ENCODE measurements around the gene NSF. TPM values are rescaled to one million over a fixed set of nuclear protein-coding genes. Genes with fewer than 3 reads are reported as not detected.

NSF gene
- total RNA-seq, 1 experiment from 2014 or later, result 56.5 TPM

DNA sequence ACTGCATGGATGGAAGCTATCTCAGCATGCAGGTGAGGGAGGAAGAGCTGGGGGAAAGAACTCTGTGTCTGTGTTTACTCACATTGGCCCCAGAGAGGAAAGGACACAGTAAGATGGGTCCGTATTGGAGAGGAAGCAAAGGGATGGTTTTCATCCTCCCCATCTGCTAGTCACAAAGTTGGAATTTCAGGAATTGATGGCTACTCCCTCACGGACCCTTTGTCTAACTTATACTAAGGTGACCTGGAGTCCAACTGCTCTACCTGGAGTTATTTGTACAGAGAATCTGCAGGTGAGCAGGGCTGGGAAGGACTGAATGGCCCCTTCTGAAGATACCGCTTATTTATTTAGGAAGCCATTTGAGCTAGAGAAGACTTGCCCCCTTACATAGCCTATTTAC, 172.9 kb downstream of the NSF start:
- POLR2A ChIA-PET, result no interaction called here
- Histone ChIP-seq H3K27ac (ENCODE audit: low read length) (no peak overlapping the region), H3K36me3 (ENCODE audit: control insufficient read depth, insufficient read depth, low read length) (no peaks in the 10 kb centered on the region), H3K4me1 (ENCODE audit: control insufficient read depth, insufficient read depth, low read length) (peaks cover 14% of the 10 kb centered on the region), H3K27me3 (ENCODE audit: control insufficient read depth, insufficient read depth, low read length) (no peaks in the 10 kb centered on the region), H3K4me3 (ENCODE audit: low read depth in 2 of 2, low read length in 2 of 2) (no peak overlapping the region), H3K9me3 (ENCODE audit: control insufficient read depth, insufficient read depth, low read depth, low read length) (no peaks in the 10 kb centered on the region)
- no peak for TF ChIP-seq SIN3A (IDR thresholded peaks at IDR 0.05; ENCODE audit: borderline replicate concordance, insufficient read depth, low read depth, low read length)
- no TSS peak for BruUV-seq (replicated peaks)
- ATAC-seq (no peak), DNase-seq (ENCODE audit: low read depth, low spot score) (no peak)
- CTCF ChIA-PET, result no interaction called here
- in situ Hi-C loops (cut with HindIII; ENCODE audit: low pct_unique_long_range_greater_than_20kb, low sequenced_read_pairs) (no loop called here), intact Hi-C loops (cut with micrococcal nuclease; ENCODE audit: unreplicated experiment) (no loop called here)

DNA sequence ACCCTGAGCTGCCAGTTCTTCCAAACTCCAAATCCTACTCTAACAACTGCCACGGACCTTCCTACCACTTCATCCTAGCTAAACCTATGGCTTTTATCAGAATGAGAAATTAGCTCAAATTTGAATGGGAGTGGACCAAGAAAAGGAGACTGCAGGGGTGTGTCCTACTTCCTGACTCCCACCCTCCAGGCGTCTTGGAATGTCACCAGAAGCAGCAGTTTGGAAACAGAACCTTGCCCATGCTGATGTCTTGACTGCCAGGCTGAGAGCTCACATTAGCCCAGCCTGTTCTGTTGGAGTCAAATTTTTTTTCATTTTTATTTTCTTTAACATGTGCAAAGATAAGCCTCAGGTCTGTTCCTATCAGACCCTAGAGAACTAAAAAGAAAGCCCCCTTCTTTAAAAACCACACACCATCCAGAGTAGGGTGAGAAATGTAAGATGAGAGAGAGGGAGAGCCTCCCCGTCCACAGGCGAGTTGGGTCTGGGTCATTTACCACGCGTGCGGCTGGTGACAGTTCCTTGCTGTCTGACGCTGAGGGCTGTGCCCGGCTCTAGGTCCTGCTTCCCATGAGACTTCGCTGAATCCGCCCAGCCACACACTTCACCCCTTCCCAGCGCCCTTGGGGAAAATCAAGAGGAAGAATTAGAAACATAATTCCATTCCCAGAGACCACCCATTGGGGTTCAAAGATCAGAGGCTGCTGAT, 173.7 kb downstream of the NSF start:
- no peaks in the 10 kb centered on the region for H3K36me3 ChIP-seq (ENCODE audit: control insufficient read depth, insufficient read depth, low read length)
- BruUV-seq (replicated peaks), result no TSS peak
- peaks cover 9% of the 10 kb centered on the region for H3K4me1 ChIP-seq (ENCODE audit: control insufficient read depth, insufficient read depth, low read length)
- no peaks in the 10 kb centered on the region for H3K27me3 ChIP-seq (ENCODE audit: control insufficient read depth, insufficient read depth, low read length)
- CTCF ChIA-PET, result no interaction called here
- DNase-seq (ENCODE audit: low read depth, low spot score), result no peak
- H3K27ac ChIP-seq (ENCODE audit: low read length), result no peak overlapping the region
- intact Hi-C loops (cut with micrococcal nuclease; ENCODE audit: unreplicated experiment), result no loop called here
- TF ChIP-seq, protein P1, sequence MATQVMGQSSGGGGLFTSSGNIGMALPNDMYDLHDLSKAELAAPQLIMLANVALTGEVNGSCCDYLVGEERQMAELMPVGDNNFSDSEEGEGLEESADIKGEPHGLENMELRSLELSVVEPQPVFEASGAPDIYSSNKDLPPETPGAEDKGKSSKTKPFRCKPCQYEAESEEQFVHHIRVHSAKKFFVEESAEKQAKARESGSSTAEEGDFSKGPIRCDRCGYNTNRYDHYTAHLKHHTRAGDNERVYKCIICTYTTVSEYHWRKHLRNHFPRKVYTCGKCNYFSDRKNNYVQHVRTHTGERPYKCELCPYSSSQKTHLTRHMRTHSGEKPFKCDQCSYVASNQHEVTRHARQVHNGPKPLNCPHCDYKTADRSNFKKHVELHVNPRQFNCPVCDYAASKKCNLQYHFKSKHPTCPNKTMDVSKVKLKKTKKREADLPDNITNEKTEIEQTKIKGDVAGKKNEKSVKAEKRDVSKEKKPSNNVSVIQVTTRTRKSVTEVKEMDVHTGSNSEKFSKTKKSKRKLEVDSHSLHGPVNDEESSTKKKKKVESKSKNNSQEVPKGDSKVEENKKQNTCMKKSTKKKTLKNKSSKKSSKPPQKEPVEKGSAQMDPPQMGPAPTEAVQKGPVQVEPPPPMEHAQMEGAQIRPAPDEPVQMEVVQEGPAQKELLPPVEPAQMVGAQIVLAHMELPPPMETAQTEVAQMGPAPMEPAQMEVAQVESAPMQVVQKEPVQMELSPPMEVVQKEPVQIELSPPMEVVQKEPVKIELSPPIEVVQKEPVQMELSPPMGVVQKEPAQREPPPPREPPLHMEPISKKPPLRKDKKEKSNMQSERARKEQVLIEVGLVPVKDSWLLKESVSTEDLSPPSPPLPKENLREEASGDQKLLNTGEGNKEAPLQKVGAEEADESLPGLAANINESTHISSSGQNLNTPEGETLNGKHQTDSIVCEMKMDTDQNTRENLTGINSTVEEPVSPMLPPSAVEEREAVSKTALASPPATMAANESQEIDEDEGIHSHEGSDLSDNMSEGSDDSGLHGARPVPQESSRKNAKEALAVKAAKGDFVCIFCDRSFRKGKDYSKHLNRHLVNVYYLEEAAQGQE (IDR thresholded peaks at IDR 0.05; ENCODE audit: insufficient read depth in 1 of 2, low read depth in 2 of 2, low read length in 1 of 2), result no peak
- TF ChIP-seq POLR2AphosphoS5 (IDR thresholded peaks at IDR 0.05; ENCODE audit: low read depth, low read length) (no peak), TCF7L2 (IDR thresholded peaks at IDR 0.05; ENCODE audit: low read depth, low read length) (no peak), SIN3A (IDR thresholded peaks at IDR 0.05; ENCODE audit: borderline replicate concordance, insufficient read depth, low read depth, low read length) (no peak)
- TF ChIP-seq, protein P2, sequence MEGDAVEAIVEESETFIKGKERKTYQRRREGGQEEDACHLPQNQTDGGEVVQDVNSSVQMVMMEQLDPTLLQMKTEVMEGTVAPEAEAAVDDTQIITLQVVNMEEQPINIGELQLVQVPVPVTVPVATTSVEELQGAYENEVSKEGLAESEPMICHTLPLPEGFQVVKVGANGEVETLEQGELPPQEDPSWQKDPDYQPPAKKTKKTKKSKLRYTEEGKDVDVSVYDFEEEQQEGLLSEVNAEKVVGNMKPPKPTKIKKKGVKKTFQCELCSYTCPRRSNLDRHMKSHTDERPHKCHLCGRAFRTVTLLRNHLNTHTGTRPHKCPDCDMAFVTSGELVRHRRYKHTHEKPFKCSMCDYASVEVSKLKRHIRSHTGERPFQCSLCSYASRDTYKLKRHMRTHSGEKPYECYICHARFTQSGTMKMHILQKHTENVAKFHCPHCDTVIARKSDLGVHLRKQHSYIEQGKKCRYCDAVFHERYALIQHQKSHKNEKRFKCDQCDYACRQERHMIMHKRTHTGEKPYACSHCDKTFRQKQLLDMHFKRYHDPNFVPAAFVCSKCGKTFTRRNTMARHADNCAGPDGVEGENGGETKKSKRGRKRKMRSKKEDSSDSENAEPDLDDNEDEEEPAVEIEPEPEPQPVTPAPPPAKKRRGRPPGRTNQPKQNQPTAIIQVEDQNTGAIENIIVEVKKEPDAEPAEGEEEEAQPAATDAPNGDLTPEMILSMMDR (IDR thresholded peaks at IDR 0.05), result no peak
- H3K9me3 ChIP-seq (ENCODE audit: control insufficient read depth, insufficient read depth, low read depth, low read length), result no peaks in the 10 kb centered on the region
- POLR2A ChIA-PET, result no interaction called here
- ATAC-seq, result no peak
- in situ Hi-C loops (cut with HindIII; ENCODE audit: low pct_unique_long_range_greater_than_20kb, low sequenced_read_pairs), result no loop called here
- H3K4me3 ChIP-seq (ENCODE audit: low read depth in 2 of 2, low read length in 2 of 2), result no peak overlapping the region

DNA sequence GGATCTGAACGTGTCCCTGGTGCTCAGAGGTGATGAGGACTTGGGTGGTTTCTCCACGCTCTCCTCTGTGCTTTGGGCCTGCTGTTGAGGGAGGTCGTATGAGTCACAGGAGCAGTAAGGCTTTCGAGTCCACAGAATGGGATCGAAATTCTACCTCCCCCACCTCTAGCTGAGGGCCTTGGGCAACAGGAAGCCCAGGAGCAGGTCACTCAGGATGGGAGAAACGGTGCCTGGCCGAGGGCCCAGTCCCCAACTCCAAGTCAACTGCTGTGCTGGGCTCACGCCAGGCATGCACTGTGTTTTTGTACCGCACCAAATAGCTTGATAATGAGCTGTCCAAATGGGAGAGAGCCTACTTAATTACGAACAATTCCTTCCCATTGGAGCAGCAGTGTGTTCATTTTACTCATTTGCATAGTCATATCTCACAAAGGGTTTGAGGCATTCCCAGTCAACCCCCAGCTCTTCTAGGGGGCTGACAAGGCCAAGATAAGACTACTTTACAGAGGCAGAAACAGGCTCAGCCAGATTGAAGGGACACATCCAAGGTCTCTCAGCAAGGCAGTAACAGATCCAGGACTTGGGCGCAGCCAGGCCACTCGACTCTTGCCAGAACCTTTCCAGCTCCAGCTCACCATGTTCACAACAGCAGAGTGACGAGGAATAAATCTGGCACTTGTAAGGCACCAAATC, 174.4 kb downstream of the NSF start:
- TF ChIP-seq SIN3A (IDR thresholded peaks at IDR 0.05; ENCODE audit: borderline replicate concordance, insufficient read depth, low read depth, low read length) (no peak), POLR2AphosphoS5 (IDR thresholded peaks at IDR 0.05; ENCODE audit: low read depth, low read length) (no peak; the same call in 1 of the 2 replicates), TCF7L2 (IDR thresholded peaks at IDR 0.05; ENCODE audit: low read depth, low read length) (no peak)
- TF ChIP-seq, protein P1 (IDR thresholded peaks at IDR 0.05; ENCODE audit: insufficient read depth in 1 of 2, low read depth in 2 of 2, low read length in 1 of 2), result no peak
- TF ChIP-seq, protein P2 (IDR thresholded peaks at IDR 0.05), result no peak
- H3K27ac ChIP-seq (ENCODE audit: low read length), result no peak overlapping the region
- no peaks in the 10 kb centered on the region for H3K27me3 ChIP-seq (ENCODE audit: control insufficient read depth, insufficient read depth, low read length)
- no peak overlapping the region for H3K4me3 ChIP-seq (ENCODE audit: low read depth in 2 of 2, low read length in 2 of 2)
- intact Hi-C loops (cut with micrococcal nuclease; ENCODE audit: unreplicated experiment) (no loop called here), in situ Hi-C loops (cut with HindIII; ENCODE audit: low pct_unique_long_range_greater_than_20kb, low sequenced_read_pairs) (no loop called here)
- H3K9me3 ChIP-seq (ENCODE audit: control insufficient read depth, insufficient read depth, low read depth, low read length), result no peaks in the 10 kb centered on the region
- ATAC-seq, result peak; percentile 79
- CTCF ChIA-PET, result no interaction called here
- POLR2A ChIA-PET, result no interaction called here
- no peaks in the 10 kb centered on the region for H3K36me3 ChIP-seq (ENCODE audit: control insufficient read depth, insufficient read depth, low read length)
- BruUV-seq (replicated peaks), result no TSS peak
- no peak for DNase-seq (ENCODE audit: low read depth, low spot score)
- peaks cover 9% of the 10 kb centered on the region for H3K4me1 ChIP-seq (ENCODE audit: control insufficient read depth, insufficient read depth, low read length)

All from Panc1 (cell line).